ENCODE data around the gene DIS3L2.

GRCh38 chr2:232343821-232344220 lies 382.3 kb downstream of the DIS3L2 start:
- TF ChIP-seq ZNF384 (IDR thresholded peaks at IDR 0.05) (no peak), TARDBP (IDR thresholded peaks at IDR 0.05) (no peak), FOXM1 (IDR thresholded peaks at IDR 0.05; ENCODE audit: borderline replicate concordance) (no peak), PKNOX1 (IDR thresholded peaks at IDR 0.05) (no peak), ELF4 (IDR thresholded peaks at IDR 0.05) (no peak), FOXA1 (IDR thresholded peaks at IDR 0.05) (no peak), LEF1 (IDR thresholded peaks at IDR 0.05; ENCODE audit: borderline replicate concordance) (no peak), SP1 (IDR thresholded peaks at IDR 0.05) (no peak)

Data from HEK293T (cell line).